A549 (cell line): ENCODE results near the gene MYO6.

Experiments
- BCL3 ChIP-seq: fragments of >200 bp; sonication (Bioruptor Twin); formaldehyde crosslinking; IDR thresholded peaks from 3 replicates; pipeline ENCODE4 v1.6.1; 2016
- BHLHE40 ChIP-seq: IDR thresholded peaks from 2 replicates; pipeline ENCODE4 v1.6.1; 2012; ENCODE audit warnings: low read depth, low read length, inconsistent platforms
- CBX2 ChIP-seq: fragments of 200-600 bp; sonication (generic); IDR thresholded peaks from 2 replicates; pipeline ENCODE4 v1.6.1; 2016; ENCODE audit warnings: low read depth, mild to moderate bottlenecking, borderline replicate concordance
- CEBPB ChIP-seq, 2 experiments: fragments of >200 bp in 1 of 2; sonication (Bioruptor Twin) in 1 of 2; formaldehyde crosslinking in 1 of 2; IDR thresholded peaks; 2 replicates each; pipeline ENCODE4 v1.6.1; 2012 to 2016
- CHD4 ChIP-seq: fragments of 200-600 bp; sonication (generic); IDR thresholded peaks from 2 replicates; pipeline ENCODE4 v1.6.1; 2016; ENCODE audit warnings: antibody characterized with exemption, mild to moderate bottlenecking, borderline replicate concordance
- CTCF ChIP-seq: fragments of >200 bp; sonication (Bioruptor Twin); formaldehyde crosslinking; IDR thresholded peaks from 3 replicates; pipeline ENCODE4 v1.5.1; 2016
- ELK1 ChIP-seq: fragments of 150-350 bp; IDR thresholded peaks from 2 replicates; pipeline ENCODE4 v1.6.1; 2014; ENCODE audit warnings: low read depth, mild to moderate bottlenecking, low read length
- EP300 ChIP-seq, 2 experiments: fragments of >200 bp; sonication (Bioruptor Twin); formaldehyde crosslinking; IDR thresholded peaks; 2 replicates in 1 of 2; 3 replicates in 1 of 2; pipeline ENCODE4 v1.6.1; 2016 to 2017
- GATA3 ChIP-seq: IDR thresholded peaks from 2 replicates; pipeline ENCODE4 v1.6.1; 2012; ENCODE audit warnings: borderline replicate concordance
- MAZ ChIP-seq: fragments of 150-350 bp; IDR thresholded peaks from 2 replicates; pipeline ENCODE4 v1.6.1; 2014; ENCODE audit warnings: antibody characterized with exemption, low read depth, low read length, borderline replicate concordance
- MYC ChIP-seq: IDR thresholded peaks from 2 replicates; pipeline ENCODE4 v1.6.1; 2012; ENCODE audit warnings: mild to moderate bottlenecking, inconsistent platforms, low read length, improper control_type of control experiment, borderline replicate concordance
- PHF8 ChIP-seq: fragments of 200-600 bp; sonication (generic); IDR thresholded peaks from 2 replicates; pipeline ENCODE4 v1.6.1; 2016; ENCODE audit warnings: low read depth, mild to moderate bottlenecking, antibody characterized with exemption, moderate library complexity, borderline replicate concordance
- POLR2A ChIP-seq: IDR thresholded peaks from 2 replicates; pipeline ENCODE4 v1.6.1; 2012; ENCODE audit warnings: mild to moderate bottlenecking, low read length

DNA sequence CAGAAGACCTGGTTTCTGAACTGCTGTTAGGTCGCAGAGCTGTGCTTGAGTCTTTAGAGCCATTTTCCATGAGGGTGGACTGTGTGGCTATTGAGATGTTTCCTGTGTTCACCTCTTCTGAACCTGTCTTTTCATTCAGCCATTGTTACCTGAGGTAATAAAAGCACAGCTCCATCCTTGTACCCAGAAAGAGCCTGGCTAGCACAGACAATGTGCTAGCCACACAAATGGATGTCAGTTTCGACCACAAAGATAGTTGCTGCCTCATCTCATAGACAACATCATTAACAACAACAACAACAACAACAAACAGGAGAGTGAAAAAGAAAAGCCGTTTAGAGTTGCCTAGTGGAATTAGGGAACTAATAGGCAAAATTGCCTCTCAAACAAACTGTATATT is 114.7 kb downstream of the MYO6 start:
- TF ChIP-seq ELK1 (no peak), CEBPB (IDR thresholded peaks at IDR 0.05) (no peak), CTCF (no peak), POLR2A (no peak), MAZ (no peak), CBX2 (no peak), BCL3 (no peak), MYC (no peak), EP300 (IDR thresholded peaks at IDR 0.05) (no peak), PHF8 (no peak), CHD4 (no peak), BHLHE40 (no peak), GATA3 (no peak)
